ENCODE measurements around the gene RND1. TPM values are rescaled to one million over a fixed set of nuclear protein-coding genes. Genes with fewer than 3 reads are reported as not detected.

The RND1 gene
- polyA plus RNA-seq, 1 donor (not counting 4 experiments of a cell fraction or from before 2014, with no cell fraction given): 0.16 TPM

DNA sequence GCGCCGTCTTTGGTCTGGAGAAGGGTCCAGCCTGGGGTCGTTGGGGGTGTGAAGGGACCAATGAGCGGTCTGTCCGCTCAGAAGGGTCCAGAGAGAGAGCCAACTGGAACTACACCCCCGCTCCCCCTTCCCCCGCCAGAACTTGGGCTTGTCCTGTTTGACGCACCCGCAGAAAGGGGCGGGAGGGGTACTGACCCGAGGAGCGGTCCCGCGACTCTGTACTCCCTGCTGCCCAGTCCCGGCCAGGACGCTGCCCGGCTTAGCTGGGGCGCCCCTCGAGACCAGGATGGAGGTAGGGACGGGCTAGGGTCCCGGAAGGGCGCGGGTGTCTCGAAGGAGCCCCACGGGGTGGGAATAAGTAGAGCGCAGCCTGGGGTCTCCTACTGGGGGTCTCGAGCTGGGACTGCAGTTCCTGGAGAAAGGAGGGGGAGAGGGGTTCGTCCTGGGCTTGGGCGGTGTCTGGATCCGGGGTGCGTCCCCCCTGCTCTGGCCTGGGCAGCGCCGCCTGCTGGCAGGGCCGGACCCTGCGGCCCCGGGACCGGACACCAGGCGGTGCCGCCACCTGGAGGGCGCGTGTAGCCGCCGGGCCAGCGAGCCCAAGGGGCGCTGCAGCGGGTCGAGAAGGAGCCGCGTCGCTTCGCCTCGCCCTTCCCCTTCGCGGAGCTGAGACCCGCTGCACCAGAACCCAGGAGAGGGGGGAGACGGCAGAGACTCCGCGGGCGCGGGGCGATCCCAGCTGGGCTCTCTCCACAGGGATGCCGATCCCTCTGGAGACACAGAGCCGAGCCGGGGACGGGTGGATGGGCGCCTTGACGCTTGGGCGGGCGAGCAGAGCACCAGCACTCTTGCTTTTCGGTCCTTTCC is 51.2 kb downstream of the RND1 start:
- peak overlapping the region; percentile 93 for H2AFZ ChIP-seq (ENCODE audit: control insufficient read depth, low read length)
- peak overlapping the region; percentile 80 for H3K9ac ChIP-seq (ENCODE audit: control insufficient read depth, extremely low read depth, insufficient read depth, low read length)
- no peaks in the 10 kb centered on the region for H3K36me3 ChIP-seq (ENCODE audit: control insufficient read depth in 2 of 2, extremely low read depth in 1 of 2, insufficient read depth in 2 of 2, low read length in 2 of 2)
- no peaks in the 10 kb centered on the region for H3K9me1 ChIP-seq (ENCODE audit: control insufficient read depth, extremely low read depth, insufficient read depth, low read length)
- TF ChIP-seq CTCF (optimal IDR thresholded peaks at IDR 0.05 in 1 of 3, IDR thresholded peaks at IDR 0.05 in 1 of 3, conservative IDR thresholded peaks at IDR 0.05 in 1 of 3; ENCODE audit: extremely low read depth in 1 of 3, insufficient read depth in 2 of 3, low read length in 3 of 3) (peak; percentile 89 to 99 (median 97)), EZH2 (IDR thresholded peaks at IDR 0.05; ENCODE audit: low read length) (no peak)
- peak overlapping the region; percentile 92 for H3K4me2 ChIP-seq (ENCODE audit: control insufficient read depth, extremely low read depth, insufficient read depth, low read depth, low read length)
- dilution Hi-C loops (cut with MboI; ENCODE audit: extremely low pct_ligation_motif_present, low sequenced_read_pairs): no loop called here
- FAIRE-seq: no peak
- H4K20me1 ChIP-seq (ENCODE audit: control insufficient read depth, extremely low read depth, insufficient read depth, low read length): no peaks in the 10 kb centered on the region
- H3K4me3 ChIP-seq (ENCODE audit: control insufficient read depth in 2 of 3, extremely low read depth in 1 of 3, insufficient read depth in 2 of 3, low read depth in 1 of 3, low read length in 3 of 3): peak overlapping the region; percentile 76 to 92 (median 91)
- H3K27ac ChIP-seq (ENCODE audit: control insufficient read depth, insufficient read depth, low read length): peak overlapping the region; percentile 58
- no peaks in the 10 kb centered on the region for H3K9me3 ChIP-seq (ENCODE audit: control insufficient read depth, low read depth, low read length)
- H3K4me1 ChIP-seq (ENCODE audit: control insufficient read depth, extremely low read depth, insufficient read depth, low read length): peaks cover 19% of the 10 kb centered on the region
- H3K79me2 ChIP-seq (ENCODE audit: control insufficient read depth, insufficient read depth, low read length): no peaks in the 10 kb centered on the region
- H3K27me3 ChIP-seq (ENCODE audit: control insufficient read depth, extremely low read depth, insufficient read depth, low read length): no peaks in the 10 kb centered on the region
- no peak for DNase-seq (ENCODE audit: low read depth, low spot score)

DNA sequence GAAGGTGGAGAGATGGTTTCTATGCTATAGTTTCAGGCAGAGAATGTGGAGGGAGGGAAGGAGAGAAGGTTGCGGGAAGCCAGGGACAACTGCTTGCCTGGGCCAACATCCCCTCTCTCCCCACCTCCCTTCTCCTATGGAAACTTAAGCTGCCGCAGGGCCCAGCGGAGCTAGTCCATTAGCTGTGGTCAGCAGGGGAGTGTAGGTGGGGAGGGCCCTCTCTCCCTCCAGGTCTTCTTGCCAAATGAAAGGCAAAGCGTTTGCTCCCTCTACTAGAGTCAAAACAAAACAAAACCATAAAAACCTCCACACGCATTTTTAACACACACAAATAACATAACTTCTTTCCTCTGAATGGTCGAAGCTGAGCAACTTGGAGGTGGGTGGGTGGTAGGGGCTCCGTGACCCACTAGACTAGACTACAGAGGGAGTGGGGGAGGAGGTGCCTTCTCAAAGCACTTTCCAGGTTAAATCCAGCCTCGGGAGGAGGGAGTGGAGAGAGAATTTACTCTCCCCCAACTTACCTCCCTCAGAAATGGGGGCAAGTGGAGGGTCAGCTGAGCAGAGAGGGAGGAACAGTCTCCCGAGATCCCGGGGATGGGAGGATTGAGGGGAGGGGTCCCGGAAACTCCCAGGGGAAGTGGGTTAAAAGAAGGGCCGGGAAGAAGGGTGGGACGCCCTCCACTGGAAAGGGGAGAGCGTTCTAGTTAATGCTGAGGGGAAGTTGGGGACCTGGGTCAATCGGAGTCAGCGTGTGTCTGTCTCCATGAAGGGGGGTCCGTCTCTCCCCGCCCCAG is 52.0 kb downstream of the RND1 start:
- peak overlapping the region; percentile 90 for H2AFZ ChIP-seq (ENCODE audit: control insufficient read depth, low read length)

More for the DNA sequence above, 52.0 kb downstream of the RND1 start:
- no peak overlapping the region for H3K27ac ChIP-seq (ENCODE audit: control insufficient read depth, insufficient read depth, low read length)
- DNase-seq (ENCODE audit: low read depth, low spot score): no peak
- H4K20me1 ChIP-seq (ENCODE audit: control insufficient read depth, extremely low read depth, insufficient read depth, low read length): no peaks in the 10 kb centered on the region
- H3K4me3 ChIP-seq (ENCODE audit: control insufficient read depth in 2 of 3, extremely low read depth in 1 of 3, insufficient read depth in 2 of 3, low read depth in 1 of 3, low read length in 3 of 3): peak overlapping the region; percentile 76 to 92 (median 91)
- peaks cover 19% of the 10 kb centered on the region for H3K4me1 ChIP-seq (ENCODE audit: control insufficient read depth, extremely low read depth, insufficient read depth, low read length)
- dilution Hi-C loops (cut with MboI; ENCODE audit: extremely low pct_ligation_motif_present, low sequenced_read_pairs): no loop called here
- no peak for FAIRE-seq
- H3K4me2 ChIP-seq (ENCODE audit: control insufficient read depth, extremely low read depth, insufficient read depth, low read depth, low read length): peak overlapping the region; percentile 92
- no peaks in the 10 kb centered on the region for H3K9me1 ChIP-seq (ENCODE audit: control insufficient read depth, extremely low read depth, insufficient read depth, low read length)
- peak overlapping the region; percentile 80 for H3K9ac ChIP-seq (ENCODE audit: control insufficient read depth, extremely low read depth, insufficient read depth, low read length)
- TF ChIP-seq CTCF (optimal IDR thresholded peaks at IDR 0.05 in 1 of 3, IDR thresholded peaks at IDR 0.05 in 1 of 3, conservative IDR thresholded peaks at IDR 0.05 in 1 of 3; ENCODE audit: extremely low read depth in 1 of 3, insufficient read depth in 2 of 3, low read length in 3 of 3): no peak
- no peak for TF ChIP-seq EZH2 (IDR thresholded peaks at IDR 0.05; ENCODE audit: low read length)
- H3K9me3 ChIP-seq (ENCODE audit: control insufficient read depth, low read depth, low read length): no peaks in the 10 kb centered on the region
- no peaks in the 10 kb centered on the region for H3K79me2 ChIP-seq (ENCODE audit: control insufficient read depth, insufficient read depth, low read length)
- H3K36me3 ChIP-seq (ENCODE audit: control insufficient read depth in 2 of 2, extremely low read depth in 1 of 2, insufficient read depth in 2 of 2, low read length in 2 of 2): no peaks in the 10 kb centered on the region
- H3K27me3 ChIP-seq (ENCODE audit: control insufficient read depth, extremely low read depth, insufficient read depth, low read length): no peaks in the 10 kb centered on the region

Measured in keratinocyte (primary cell).